GM18870 (cell line): ENCODE measurements around the gene ARAF.
"Not testable (repeated sequence)": the region's sequence is repeated elsewhere in the genome, so short reads cannot be mapped to it uniquely, and the experiment has no call there.

ENCODE experiments used
- ATAC-seq: cut with Tn5 transposase; IDR thresholded peaks from one replicate; pipeline ENCODE4 v1.9.1; 2021; ENCODE audit warnings: moderate library complexity; ENCODE audit not compliant: unreplicated experiment

ARAF gene

DNA sequence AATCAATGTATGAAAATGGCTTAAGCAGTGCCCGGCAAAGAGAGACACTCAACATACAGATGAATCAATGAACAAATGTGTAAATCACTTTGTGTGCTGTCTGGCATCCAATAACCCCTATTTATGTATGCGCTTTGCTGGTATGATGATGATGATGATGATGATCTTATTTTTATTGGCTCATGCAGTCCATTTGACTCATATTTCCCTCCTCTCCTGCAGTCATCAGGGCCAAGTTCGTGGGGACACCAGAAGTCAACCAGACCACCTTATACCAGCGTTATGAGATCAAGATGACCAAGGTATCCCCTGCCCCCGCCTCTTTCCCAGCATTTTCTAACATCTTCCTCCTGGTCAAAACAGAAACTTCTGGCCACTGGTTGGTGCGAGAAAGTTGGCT, 23.7 kb downstream of the ARAF start:
- no peak for ATAC-seq

DNA sequence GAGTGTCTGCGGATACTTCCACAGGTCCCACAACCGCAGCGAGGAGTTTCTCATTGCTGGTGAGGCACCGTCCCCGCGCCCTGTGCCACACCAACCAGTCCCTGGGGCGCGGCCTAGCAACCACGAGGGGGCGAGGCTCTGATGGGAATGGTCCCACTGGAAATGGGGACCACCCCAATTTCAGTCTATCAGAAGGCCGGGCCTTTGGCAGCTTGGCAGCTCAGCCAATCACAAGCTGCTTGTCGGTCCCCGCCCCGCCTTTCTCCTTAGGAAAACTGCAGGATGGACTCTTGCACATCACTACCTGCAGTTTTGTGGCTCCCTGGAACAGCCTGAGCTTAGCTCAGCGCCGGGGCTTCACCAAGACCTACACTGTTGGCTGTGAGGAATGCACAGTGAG, 24.3 kb downstream of the ARAF start:
- ATAC-seq = no peak

DNA sequence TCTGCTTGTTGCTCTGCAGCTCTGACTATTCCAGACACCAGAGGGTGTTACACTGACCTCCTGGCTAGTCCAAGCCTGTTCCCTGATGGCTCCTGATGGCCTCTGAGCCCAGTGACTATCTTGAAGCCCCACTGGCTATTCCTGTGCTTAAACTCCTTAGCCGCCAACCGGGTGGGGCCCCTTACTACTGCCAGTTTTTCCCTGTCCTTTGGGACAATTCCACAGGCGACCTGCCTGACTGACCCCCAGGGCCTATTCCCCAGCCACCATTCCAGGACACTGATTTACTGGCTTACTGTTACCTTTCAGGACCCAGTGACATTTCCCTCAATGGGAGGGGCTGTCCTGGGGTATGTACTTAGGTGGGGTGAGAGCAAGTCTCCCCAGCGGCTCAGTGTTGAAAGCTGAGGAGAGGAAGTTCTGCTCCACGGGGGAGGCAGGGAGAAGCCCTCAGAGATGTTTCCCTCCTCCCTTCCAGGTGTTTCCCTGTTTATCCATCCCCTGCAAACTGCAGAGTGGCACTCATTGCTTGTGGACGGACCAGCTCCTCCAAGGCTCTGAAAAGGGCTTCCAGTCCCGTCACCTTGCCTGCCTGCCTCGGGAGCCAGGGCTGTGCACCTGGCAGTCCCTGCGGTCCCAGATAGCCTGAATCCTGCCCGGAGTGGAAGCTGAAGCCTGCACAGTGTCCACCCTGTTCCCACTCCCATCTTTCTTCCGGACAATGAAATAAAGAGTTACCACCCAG, 25.2 kb downstream of the ARAF start:
- no peak for ATAC-seq

DNA sequence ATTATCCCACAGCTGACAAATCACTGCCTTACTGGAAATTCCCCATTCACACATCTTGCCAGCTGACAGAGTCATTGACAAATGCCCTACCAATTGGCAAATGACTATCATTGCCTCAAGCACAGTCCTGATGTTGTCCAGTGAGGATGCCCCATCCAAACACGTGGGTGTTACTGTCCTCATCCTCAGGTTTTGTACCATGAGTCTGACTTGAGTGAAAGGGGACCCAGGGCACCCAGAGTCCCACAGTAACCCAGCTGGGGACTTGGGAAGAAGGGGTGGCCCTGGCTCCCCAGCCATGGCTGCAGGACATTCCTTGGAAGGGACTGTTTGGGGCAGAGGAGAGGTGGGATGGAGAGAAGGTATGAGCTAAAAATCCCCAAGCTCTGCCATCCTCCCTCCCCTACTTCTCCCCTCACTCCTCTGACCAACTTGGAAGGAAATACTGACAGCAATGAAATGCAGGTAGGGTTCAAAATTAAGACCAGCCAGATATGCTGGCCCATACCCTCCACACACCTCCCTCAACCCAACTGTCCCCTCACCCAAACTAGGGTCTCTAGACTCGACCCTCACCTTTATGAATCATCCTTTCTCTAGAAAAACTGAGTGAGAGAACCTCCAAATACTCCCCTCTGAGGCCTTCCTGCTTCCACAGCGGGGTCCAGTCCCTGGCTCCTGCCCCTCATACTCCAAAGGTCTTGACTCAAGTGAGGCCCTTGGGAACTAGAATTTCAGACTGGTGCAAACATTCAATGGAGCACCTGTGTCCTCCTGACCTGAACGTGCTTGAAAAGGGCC, 26.3 kb downstream of the ARAF start:
- ATAC-seq = no peak

DNA sequence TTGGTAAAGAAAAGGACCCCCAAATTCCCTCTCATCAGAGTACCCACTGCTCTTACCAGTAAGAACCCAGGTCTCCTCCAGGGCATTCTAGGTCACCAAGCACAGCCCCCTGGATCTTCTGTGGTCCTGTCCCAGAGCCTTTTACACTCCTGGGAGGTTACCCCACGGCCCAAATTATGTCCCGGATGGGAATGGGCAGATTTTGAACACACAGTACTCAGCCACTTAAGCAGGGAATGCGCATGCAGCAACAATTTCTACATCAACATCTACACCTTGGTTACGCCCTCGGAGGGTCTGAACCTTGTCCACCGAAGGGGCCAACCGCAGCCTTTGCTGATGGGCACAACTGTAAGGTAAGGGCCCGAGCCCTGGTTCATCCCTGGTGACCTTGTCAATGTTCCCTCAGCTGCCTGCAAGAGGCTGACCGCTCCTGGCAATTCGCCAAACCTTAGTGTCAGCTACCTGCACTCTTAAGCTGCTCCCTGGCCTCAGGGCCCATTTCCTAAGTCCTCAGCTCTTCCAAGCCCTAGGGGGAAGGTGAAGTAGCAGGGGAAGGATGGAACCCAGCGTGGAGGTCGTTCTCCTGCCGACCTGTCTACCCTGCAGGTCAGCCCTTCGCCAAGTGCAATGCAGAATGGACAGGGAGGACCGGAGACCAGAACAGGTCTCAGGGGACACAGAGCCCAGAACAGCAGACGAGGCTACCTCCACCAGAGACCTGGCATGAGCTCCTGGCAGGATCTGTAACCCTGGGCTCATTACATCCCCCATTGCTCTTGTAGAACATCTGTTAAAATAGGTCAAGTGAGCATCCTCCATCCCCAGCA, 27.1 kb downstream of the ARAF start:
- no peak for ATAC-seq

DNA sequence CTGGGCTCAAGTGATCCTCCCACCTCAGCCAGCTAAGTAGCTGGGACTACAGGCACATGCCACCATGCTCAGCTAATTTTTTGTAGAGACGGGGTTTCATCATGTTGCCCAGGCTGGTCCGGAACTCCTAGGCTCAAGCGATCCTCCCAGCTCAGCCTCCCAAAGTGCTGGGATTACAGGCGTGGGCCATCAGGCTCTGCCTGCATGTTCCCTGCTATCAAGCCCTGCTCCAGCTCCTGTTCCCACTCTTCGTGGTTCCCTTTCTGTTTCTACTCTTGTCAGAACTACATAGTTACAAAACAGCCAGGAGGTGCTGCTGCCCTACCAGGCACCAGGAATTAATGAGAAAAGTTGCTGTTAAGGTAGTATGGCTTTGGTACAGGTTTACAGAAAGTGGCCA, 30.0 kb downstream of the ARAF start:
- ATAC-seq = no peak

DNA sequence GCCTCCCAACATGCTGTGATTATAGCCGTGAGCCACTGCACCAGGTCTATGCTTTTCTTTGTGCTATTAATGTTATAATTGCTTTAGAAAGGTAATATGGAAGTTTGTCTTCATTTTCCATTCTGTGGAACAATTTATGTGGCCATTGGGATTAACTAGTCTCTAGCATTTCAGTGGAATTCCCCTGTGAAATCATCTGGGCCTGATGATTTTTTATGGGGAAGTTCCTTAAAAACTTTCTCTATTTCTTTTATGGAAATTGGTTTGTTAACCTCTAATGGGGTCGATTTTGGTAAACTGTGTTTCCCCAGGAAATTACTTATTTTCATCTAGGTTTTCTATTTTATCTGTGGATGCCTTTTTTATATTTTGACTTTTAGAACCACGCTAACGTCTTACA, 32.5 kb downstream of the ARAF start:
- ATAC-seq = no peak

DNA sequence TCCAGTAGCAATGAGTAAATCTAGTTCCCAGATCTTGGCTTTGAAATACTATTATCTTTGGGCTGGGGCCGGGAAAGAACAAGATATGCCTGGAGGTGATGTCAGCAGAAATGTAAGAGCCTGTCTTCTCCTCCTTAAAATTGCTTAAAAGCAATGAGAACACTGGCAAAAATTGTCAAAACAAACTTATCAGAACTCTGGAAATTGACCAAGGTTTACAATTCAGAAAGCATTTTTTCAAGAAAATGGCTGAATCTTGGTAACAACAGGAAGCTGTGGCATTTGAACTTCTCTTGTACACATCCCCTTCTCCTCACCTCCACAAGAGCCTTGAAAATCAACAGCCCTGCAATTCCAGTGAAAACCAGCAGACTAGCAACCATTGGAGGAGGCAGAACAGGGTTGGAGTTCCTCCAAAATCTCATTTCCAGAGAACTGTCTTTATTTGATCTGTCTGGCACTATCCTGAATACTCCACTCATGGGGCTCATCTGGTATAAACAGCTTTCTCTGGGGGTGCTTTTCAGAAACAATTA, 34.8 kb downstream of the ARAF start:
- no peak for ATAC-seq

DNA sequence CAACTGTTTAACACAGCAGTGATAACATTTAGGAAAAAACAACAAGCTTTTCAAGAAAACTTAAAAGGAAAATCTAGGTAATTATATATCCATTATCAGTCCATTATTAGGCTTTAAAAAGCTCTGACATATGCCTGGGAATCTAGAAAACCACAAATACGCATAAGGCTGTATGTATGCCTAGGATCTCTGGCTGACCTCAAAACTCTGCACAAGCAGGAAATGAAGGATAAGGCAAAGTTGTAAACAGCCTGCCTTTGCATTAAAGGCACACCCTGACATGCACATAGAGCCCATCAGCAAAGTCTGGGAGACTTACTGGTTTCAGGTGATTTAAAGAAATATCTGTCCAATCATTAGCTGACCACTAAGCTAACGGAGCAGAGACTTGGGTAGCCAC, 35.3 kb downstream of the ARAF start:
- no peak for ATAC-seq

DNA sequence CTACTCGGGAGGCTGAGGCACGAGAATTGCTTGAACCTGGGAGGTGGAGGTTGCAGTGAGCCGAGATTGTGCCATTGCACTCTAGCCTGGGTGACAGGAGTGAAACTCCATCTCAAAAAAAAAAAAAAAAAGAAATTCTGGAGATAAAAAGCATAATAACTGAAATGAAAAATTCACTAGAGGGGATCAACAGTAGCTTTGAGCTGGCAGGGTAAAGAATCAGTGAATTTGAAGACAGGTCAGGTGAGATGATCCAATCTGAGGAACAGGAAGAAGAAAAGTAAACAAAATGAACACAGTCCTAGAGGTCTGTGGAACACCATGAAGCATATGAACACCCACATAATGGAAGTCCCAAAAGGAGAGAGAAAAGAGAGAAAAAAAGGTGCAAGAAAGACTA, 36.2 kb downstream of the ARAF start:
- no peak for ATAC-seq

DNA sequence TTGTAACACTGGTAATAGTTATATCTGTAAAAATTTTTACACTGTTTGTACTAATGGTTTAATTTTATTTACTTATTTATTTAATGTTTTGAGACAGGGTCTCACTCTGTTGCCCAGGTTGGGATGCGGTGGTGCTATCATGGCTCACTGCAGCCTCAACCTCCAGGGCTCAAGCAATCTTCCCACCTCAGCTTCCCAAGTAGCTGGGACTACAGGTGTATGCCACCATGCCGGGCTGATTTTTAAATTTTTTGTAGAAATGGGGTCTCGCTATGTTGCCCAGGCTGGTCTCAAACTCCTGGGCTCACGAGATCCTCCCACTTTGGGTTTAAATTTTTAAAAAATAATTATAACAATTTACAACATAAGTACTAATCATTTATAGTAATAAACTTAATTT, 42.1 kb downstream of the ARAF start:
- not testable (repeated sequence) for ATAC-seq

DNA sequence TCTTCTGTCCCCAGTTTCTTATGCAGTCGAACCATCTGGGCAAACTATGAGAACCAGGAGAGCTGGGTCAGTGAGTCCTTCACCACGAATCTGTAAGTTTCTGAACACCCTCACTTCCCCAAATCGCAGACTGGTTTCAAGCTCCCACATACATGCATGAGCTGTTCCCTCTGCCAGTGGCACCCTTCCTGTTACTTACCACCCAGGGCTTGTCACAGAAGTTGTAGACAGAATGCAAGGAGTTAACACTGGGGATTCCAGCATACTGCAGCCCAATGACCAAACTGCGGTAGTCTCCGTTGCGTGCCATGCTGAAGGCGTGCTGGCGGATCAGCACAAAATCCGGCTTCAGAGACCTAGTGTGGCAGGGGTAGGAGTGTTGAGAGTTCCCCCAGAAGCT, 44.0 kb downstream of the ARAF start:
- no peak for ATAC-seq

DNA sequence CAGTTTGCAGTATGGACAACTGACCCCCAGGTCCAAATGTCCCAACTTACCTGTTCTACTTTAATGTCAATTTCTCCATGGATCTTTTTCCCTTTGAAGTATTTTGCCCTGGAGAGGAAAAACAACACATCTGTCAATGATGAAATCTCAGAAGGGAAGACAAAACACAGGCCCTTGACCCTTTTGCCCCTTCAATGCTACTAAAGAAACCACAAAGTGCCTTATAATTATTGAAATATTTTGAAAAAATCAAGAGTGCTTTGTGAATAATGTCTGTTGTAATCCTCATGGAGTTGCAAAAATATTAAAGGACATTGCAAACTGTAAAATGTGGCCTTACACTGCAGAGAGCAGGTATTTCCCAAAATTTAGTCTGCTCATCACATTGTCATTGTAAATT, 46.1 kb downstream of the ARAF start:
- ATAC-seq = no peak

DNA sequence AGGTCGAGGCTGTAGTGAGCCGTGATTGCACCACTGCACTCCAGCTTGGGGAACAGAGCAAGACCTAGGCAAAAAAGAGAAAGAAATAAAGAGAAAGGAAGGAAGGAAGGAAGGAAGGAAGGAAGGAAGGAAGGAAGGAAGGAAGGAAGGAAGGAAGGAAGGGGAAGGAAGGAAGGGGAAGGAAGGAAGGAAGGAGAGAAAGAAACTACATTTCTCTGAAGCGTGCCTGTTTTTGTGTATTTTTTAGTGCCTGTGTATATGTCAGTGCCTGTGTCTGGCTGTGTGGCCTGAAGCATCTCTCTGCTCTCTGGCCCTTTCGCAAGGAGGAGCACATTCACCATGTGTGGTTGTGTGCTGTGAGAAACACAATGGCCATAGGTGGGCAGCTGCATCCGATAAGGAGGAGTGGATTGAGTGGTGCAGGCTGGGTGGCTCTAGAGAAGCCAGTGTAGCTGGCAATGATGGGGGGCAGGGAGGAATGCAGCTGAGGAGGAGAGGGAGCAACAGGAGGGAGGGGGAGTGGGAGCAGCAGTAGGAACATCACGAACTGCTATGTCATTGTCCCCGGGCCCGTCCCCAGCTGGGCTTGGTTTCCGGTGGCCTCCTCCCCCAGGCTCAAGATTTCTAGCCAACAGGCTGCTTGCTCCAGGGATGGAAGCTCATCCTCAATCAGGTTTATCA, 47.3 kb downstream of the ARAF start:
- no peak for ATAC-seq

DNA sequence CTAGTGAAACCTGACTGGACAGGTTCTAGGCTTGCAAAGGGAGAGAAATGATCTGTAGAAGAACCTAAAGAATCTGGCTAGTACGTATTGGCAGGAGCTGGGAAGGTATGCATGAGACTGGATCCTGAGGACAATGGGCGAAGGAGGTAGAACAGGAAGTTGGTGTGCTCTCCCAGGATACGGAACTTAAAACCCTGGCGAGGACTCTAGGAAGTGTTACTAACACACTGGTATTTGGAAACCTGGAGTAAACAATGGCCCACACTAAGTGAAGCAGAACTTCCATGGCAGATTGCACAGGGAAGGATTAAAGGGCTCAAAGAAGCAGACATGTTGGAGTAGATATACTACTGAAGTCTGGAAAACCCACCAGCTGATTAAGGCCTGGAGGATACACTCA, 49.5 kb downstream of the ARAF start:
- no peak for ATAC-seq

DNA sequence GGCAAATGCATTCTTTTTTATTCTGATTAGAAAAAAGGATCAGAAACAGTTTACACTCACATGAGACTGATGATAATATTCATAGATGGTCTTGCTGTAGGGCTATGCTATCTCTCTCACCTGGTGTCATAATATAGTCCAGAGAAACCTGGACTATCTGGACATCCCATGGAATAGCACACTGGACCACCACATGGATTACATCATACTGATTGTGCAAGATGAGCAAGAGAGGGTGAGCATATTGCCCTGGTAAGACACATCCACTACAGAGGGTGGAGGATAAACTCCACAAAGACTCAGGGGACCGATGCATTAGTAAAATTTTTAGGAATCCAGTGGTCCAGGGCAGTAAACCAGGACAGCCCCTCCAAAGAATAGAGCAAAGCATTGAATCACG, 50.5 kb downstream of the ARAF start:
- no peak for ATAC-seq

DNA sequence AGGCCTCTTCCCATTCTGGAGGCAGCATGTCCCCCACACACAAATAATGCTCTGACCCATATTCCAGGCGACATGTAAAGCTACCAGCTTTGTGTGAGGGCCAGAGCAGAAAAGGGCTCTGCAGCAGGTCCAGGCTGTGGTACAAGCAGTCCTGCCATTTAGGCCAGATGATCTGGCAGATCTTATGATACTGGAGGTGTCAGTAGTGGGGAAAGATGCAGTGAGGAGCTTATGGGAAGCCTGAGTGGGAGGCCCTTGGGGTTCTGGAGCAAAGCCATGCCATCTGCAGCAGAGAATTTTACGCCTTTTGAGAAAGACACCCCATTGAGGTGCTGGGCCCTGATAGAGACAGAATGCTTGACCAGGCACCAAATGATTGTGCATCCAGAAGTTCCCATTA, 50.9 kb downstream of the ARAF start:
- no peak for ATAC-seq

DNA sequence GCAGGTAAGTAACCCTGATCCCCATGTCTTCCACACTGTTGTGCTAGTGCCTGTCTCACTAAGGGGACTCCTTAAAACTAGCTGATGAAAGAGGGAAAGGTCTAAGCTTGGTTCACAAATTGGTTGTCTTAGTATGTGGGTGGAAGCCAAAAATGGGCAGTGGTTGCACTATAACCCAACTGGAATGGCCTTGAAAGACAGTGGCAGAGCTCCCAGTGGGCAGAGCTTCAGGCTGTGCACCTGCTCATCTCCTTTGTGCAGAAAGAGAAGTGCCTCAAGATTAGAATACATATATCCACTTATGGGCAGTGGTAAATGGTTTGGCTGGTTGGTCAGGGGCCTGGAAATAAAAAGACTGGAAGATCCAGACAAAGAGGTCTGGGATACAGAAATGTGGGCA, 51.4 kb downstream of the ARAF start:
- no peak for ATAC-seq

DNA sequence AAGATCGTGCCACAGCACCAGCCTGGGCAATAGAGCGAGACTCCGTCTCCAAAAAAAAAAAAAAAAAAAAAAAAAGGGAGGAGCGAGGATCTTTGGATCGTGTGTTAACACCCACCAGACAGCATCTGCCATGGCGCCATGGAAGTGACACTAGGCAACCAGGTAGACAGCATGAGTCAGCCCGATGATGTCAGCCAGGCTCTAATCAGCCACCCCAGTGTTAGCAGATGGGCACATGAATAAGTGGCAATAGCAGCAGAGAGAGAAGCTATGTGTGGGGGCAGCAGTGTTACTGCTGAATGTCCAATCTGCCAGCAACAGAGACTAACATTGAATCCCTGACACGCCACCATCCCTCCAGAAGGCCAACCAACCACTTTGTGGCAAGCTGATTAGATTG, 52.1 kb downstream of the ARAF start:
- no peak for ATAC-seq

DNA sequence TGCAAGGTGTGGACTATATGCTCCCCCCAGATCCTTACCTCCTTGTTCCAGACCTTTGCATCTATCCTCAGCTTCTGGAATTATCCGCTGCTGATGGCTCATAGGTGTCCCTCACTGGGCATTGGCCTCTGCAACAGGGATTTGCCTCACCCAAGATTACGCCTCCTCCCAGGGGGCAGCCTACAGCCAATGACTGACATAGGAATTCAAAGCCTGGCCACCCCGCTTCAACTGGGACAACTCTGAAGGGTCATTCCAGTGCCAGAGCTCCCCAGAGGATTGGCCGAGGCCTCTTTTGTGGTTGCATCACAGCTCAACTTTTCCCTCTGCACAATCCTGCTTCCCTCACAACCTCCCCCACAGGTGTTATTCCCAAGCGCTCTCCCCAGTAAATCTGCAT, 53.6 kb downstream of the ARAF start:
- no peak for ATAC-seq

DNA sequence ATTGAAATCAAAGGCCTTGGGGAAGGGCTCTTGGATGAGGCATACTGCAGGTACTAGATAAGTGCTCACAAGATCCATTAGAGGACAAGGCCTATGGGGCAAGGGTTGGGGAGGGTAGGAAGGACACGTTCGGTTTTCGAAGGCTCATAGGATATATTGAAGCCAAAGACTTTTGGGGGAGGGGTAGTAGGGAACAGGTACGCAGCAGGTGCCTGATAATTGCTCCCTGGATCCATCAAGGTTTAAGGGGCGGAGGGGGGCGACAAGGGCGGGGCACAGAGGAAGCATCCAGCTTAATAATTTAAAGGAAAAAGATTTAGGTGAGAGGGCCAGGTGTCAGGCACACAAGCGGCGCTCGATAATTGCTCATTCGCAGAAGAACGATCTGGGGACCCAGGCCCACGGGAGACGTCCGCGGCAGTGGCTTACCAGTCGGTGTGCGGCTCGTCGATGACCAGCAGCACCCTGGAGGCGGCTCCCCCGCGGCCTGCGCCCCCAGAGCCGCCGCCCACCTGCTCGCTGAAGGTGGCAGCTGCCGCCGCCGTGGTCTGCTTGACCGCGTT, 58.0 kb downstream of the ARAF start:
- no peak for ATAC-seq
